Activated naive CD8-positive, alpha-beta T cell treated with anti-CD3 and anti-CD28 coated beads, Interleukin-2, amount 50 U/mL, for 24 hours (primary cell): Measurements from ENCODE around the gene LPAR3.

Experiments
- ATAC-seq: fragments of 150-1000 bp; cut with Tn5 transposase; one replicate; pipeline ENCODE4 v1.10.0; 2021
- DNase-seq: peaks from one replicate; pipeline ENCODE4 v3.0.0; 2021
- H3K27ac Mint-ChIP-seq: one replicate; pipeline ENCODE4 v1.8.0; 2021; ENCODE audit warnings: mild to moderate bottlenecking, mixed read lengths
- H3K27me3 Mint-ChIP-seq: one replicate; pipeline ENCODE4 v1.8.0; 2021; ENCODE audit warnings: mixed read lengths
- H3K36me3 Mint-ChIP-seq: one replicate; pipeline ENCODE4 v1.8.0; 2021; ENCODE audit warnings: low read depth, mixed read lengths
- H3K4me1 Mint-ChIP-seq: one replicate; pipeline ENCODE4 v1.8.0; 2021; ENCODE audit warnings: mixed read lengths
- H3K4me3 Mint-ChIP-seq: one replicate; pipeline ENCODE4 v1.8.0; 2021; ENCODE audit warnings: mild to moderate bottlenecking, moderate library complexity, mixed read lengths
- H3K9me3 Mint-ChIP-seq: one replicate; pipeline ENCODE4 v1.8.0; 2021; ENCODE audit warnings: mixed read lengths

LPAR3 gene

DNA sequence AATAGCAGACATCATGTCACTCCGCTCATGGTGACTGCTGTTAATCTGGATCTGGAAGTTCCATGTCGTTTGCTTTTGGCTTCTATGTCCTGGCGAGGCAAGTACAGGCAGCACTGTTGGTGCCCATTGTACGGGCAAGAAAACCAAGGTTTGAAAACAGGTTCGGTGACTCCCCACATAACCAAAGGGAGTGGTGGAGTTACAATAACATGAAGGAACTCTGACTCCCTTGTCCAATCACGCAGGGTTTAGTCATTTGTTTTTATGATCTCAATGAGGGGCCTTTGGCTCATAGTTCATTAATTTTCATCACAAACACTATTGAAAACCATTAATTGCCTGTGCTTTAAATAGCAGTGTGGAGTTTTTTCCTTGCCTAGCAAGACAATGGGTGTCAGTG, 119.8 kb downstream of the LPAR3 start:
- Mint-ChIP-seq H3K27me3 (peaks cover 4% of the 10 kb centered on the region), H3K4me3 (no peak overlapping the region), H3K9me3 (no peaks in the 10 kb centered on the region), H3K4me1 (no peaks in the 10 kb centered on the region), H3K27ac (no peak overlapping the region), H3K36me3 (no peaks in the 10 kb centered on the region)
- DNase-seq (no peak), ATAC-seq (no peak)

DNA sequence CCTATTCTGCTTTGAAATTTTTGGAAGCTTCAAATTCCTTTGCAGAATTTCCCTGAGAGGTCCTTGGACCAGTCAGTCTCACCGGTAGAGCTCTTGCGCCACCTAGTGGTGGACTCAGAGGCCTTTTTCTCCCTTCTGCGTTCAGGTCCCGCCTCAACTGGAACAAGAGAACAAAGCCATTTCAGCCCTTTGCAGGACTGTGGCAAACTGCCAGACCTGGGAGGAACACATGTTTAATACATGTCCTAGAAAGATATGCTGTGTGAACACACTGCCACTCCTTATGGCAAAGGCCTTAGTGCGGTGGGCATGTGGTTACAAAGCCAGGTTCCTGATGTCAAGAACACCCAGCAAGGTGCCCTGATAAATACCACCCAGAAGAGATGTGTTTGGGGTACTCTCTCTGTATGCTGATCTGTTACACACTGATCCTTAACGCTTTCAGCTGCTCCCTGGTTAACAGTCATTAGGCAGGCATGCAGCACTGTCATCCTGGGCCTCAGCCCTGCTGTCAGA, 120.5 kb downstream of the LPAR3 start:
- Mint-ChIP-seq H3K36me3 (no peaks in the 10 kb centered on the region), H3K4me3 (no peak overlapping the region), H3K27me3 (peaks cover 4% of the 10 kb centered on the region), H3K9me3 (no peaks in the 10 kb centered on the region), H3K4me1 (no peaks in the 10 kb centered on the region), H3K27ac (no peak overlapping the region)
- ATAC-seq (peak; percentile 60), DNase-seq (peak; percentile 70)

DNA sequence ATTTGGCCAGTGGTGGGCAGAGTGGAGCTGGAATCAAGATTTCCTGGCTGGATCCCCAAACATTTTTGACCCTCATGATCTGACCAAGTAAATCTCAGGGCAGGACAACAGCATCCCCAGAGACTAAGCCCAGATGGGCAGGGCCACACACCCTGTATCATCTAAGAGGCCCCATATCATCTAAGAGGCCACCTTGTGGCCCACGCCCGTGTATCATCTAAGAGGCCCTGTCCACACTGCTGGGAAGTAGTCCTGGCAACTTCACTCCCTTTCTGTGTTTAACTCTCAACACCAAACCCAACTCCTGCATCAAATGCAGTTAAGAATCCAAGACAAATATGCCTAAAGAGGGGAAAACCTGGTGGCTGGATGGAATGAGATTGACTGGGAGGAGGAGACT, 121.1 kb downstream of the LPAR3 start:
- ATAC-seq (no peak), DNase-seq (no peak)
- no peaks in the 10 kb centered on the region for H3K9me3 Mint-ChIP-seq

DNA sequence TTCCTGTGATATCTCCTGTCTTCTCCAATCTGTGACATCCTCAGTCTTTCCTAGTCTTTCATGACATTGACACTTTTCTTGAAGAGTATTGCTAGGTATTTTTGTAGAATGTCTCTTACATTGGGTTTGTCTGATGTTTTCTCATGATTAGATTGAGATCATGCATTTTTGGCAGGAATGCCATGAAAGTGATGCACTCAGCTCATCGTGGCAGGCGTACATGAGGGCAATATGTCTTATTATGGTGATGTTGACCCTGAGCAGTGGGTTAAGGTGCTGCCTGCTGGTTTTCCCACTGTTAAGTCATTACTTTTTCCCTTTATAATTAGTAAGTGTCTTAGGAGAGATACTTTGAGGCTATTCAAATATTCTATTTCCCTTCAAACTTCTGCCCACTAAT, 122.5 kb downstream of the LPAR3 start:
- DNase-seq (no peak), ATAC-seq (no peak)
- Mint-ChIP-seq H3K27me3 (peaks cover 4% of the 10 kb centered on the region), H3K4me3 (no peak overlapping the region), H3K27ac (no peak overlapping the region), H3K4me1 (no peaks in the 10 kb centered on the region), H3K9me3 (no peaks in the 10 kb centered on the region), H3K36me3 (no peaks in the 10 kb centered on the region)

More for the DNA sequence above, 121.1 kb downstream of the LPAR3 start:
- H3K4me1 Mint-ChIP-seq = no peaks in the 10 kb centered on the region
- H3K36me3 Mint-ChIP-seq = no peaks in the 10 kb centered on the region
- H3K4me3 Mint-ChIP-seq = no peak overlapping the region
- no peak overlapping the region for H3K27ac Mint-ChIP-seq
- H3K27me3 Mint-ChIP-seq = peaks cover 4% of the 10 kb centered on the region

DNA sequence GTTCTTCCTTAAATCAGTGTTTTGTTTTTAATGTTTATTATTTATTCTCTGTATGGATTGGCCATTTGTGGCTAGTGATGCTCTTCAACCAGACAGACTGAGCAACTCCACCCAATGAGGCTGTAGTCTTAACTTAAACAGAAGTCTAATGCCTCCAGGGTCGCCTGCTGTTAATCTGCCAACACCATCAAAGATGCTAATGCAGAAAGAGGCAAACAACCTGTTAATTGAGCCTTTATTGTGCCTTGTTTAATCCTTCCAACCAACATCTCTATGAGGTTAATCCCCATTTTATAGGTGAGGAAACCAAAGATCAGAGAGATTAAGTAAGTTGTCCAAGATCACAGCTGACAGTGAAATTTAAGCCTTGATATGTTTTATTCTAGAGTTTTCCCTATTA, 123.4 kb downstream of the LPAR3 start:
- Mint-ChIP-seq H3K27ac (no peak overlapping the region), H3K4me1 (no peaks in the 10 kb centered on the region), H3K27me3 (peaks cover 6% of the 10 kb centered on the region), H3K36me3 (no peaks in the 10 kb centered on the region), H3K9me3 (no peaks in the 10 kb centered on the region), H3K4me3 (no peak overlapping the region)
- DNase-seq (no peak), ATAC-seq (no peak)

DNA sequence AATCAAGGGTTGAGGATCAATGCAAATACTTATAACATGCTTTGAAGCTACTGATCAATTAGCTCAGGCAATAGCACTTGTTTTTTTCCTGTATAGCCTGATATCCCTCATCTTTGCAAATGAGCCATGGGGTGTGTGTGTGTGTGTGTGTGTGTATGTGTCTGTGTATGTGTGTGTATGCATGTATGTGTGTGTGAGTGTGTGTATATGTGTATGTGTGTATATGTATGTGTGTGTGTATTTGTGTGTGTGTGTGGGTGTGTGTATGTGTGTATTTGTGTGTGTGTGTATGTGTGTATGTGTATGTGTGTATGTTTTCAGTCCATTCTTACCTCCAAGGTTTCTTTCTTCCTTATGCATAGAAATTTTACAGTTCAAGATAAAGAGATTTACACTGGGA, 124.4 kb downstream of the LPAR3 start:
- ATAC-seq = no peak
- Mint-ChIP-seq H3K4me1 (no peaks in the 10 kb centered on the region), H3K36me3 (no peaks in the 10 kb centered on the region), H3K4me3 (no peak overlapping the region), H3K9me3 (no peaks in the 10 kb centered on the region), H3K27ac (no peak overlapping the region), H3K27me3 (peaks cover 6% of the 10 kb centered on the region)
- DNase-seq = no peak

DNA sequence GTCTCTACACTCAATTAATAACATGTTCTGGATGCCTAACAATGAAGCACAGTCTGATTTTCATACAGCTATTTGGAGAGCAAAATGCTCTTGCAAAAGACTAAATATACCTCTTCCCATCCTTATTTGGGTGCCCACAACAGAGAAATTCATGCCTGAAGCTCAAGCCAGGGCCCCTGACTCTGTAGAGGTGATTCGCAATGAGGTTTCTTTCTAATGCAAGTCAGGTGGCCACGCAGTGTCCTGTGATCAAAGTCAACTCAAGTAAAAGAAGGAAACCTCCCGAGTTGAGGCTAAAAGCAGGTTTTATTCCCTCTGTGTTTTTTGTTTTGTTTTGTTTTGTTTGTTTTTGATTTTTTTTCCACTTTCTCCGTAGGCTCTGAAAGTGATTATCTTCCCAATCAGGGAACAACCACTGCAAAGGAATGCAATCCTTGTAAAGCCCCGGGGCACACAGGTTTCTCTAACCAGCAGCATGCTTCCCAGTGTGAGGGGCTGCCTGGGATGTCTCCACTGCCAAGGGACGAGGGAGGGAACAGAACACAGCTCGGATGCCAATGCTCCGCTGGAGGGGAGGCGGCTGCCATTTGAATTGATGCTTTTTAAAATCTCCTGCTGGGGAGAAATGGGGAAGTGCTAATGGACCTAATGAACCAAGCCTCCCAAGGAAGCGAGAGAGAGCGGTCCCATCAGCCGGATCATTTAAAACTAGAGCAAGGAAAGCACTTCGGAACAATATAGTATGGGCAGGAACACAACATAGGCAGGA, 128.9 kb downstream of the LPAR3 start:
- Mint-ChIP-seq H3K27ac (no peak overlapping the region), H3K27me3 (peaks cover 2% of the 10 kb centered on the region), H3K4me1 (peaks cover 3% of the 10 kb centered on the region), H3K9me3 (no peaks in the 10 kb centered on the region), H3K4me3 (no peak overlapping the region), H3K36me3 (no peaks in the 10 kb centered on the region)
- no peak for DNase-seq
- no peak for ATAC-seq

DNA sequence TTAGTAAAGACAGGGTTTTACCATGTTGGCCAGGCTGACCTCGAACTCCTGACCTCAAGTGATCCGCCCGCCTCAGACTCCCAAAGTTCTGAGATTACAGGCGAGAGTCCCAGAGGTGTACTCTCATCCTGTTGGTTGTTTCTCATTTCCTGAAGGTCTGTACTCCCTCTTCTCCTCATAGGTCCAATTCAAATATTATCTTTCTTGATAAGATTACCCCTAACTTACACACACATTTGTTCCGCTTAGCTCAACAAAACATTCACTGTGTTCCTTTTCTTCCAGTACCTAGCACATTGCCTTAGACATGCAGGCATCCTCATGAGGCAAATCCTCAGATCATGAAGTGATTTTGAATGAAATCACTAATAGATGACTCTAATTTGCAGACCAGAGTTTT, 130.3 kb downstream of the LPAR3 start:
- ATAC-seq = no peak
- Mint-ChIP-seq H3K4me1 (peaks cover 5% of the 10 kb centered on the region), H3K36me3 (no peaks in the 10 kb centered on the region), H3K27me3 (peaks cover 2% of the 10 kb centered on the region), H3K4me3 (no peak overlapping the region), H3K9me3 (no peaks in the 10 kb centered on the region), H3K27ac (no peak overlapping the region)
- no peak for DNase-seq
